Measurements from ENCODE around the gene CADPS2. TPM values are rescaled to one million over a fixed set of nuclear protein-coding genes. Genes with fewer than 3 reads are reported as not detected.

The CADPS2 gene
- total and polyA plus RNA-seq, 7 donors = 1.5 to 3.6 (median 2.1) TPM

DNA sequence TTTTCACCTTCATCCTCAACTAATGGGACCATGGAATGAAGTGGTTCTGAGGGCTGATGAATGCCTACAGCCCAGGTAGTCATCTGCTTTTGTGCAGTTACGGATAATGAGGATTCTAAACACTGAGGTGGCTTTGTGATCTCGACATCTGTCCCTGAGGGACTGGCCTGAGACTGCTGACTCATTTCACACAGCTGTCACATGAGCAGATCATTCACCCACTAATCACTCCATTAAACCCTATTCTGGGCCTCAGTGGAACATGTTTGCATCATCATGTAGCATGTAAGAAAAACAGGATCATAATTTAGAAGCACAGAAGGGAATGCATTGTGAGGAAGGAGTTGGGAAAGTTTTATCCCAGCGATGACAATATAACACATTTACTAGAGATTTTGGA, 502.3 kb downstream of the CADPS2 start:
- DNase-seq (no peak), ATAC-seq (no peak)
- Histone ChIP-seq H3K4me3 (no peak overlapping the region), H3K27me3 (ENCODE audit: insufficient read depth in 3 of 3, low read length in 2 of 3) (no peaks in the 10 kb centered on the region), H3K9me3 (no peaks in the 10 kb centered on the region), H3K27ac (no peak overlapping the region), H3K4me1 (no peaks in the 10 kb centered on the region), H3K36me3 (ENCODE audit: insufficient read depth in 1 of 2, low read depth in 1 of 2) (no peaks in the 10 kb centered on the region)
- TF ChIP-seq, protein P1, sequence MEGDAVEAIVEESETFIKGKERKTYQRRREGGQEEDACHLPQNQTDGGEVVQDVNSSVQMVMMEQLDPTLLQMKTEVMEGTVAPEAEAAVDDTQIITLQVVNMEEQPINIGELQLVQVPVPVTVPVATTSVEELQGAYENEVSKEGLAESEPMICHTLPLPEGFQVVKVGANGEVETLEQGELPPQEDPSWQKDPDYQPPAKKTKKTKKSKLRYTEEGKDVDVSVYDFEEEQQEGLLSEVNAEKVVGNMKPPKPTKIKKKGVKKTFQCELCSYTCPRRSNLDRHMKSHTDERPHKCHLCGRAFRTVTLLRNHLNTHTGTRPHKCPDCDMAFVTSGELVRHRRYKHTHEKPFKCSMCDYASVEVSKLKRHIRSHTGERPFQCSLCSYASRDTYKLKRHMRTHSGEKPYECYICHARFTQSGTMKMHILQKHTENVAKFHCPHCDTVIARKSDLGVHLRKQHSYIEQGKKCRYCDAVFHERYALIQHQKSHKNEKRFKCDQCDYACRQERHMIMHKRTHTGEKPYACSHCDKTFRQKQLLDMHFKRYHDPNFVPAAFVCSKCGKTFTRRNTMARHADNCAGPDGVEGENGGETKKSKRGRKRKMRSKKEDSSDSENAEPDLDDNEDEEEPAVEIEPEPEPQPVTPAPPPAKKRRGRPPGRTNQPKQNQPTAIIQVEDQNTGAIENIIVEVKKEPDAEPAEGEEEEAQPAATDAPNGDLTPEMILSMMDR (IDR thresholded peaks at IDR 0.05) = no peak
- intact Hi-C loops (cut with DNase I) = no loop called here
- WGBS, 3 donors = 54 to 68% (median 64%) methylated on average over 3 of the region's 3 CpGs

DNA sequence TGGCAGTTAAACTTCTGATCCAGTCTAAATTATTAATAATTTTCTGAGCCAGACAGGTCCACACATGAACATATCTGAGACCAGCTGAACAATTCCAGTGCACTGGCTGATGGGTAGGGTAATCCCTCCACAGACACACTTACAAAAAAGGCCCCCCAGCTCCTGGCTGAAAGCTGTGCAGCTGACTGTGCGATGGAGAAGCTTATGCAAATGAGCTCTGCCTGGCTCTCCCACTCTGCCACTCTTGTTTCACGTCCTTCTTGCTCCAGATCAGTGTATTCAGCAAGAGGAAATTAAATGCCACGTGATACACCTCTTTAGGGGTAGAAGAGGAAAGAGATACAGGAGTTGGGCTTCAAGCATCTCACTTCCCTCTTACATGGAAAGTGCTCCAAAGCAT, 505.3 kb downstream of the CADPS2 start:
- DNase-seq (no peak), ATAC-seq (no peak)
- H3K4me1 ChIP-seq = no peaks in the 10 kb centered on the region
- intact Hi-C loops (cut with DNase I) = no loop called here
- 20 to 27% (median 25%) methylated on average over 3 of the region's 3 CpGs for WGBS, 3 donors
- H3K36me3 ChIP-seq (ENCODE audit: insufficient read depth in 1 of 2, low read depth in 1 of 2) = no peaks in the 10 kb centered on the region
- TF ChIP-seq, protein P1 (IDR thresholded peaks at IDR 0.05) = no peak
- no peak overlapping the region for H3K4me3 ChIP-seq
- no peaks in the 10 kb centered on the region for H3K27me3 ChIP-seq (ENCODE audit: insufficient read depth in 3 of 3, low read length in 2 of 3)
- H3K9me3 ChIP-seq = no peaks in the 10 kb centered on the region
- no peak overlapping the region for H3K27ac ChIP-seq

DNA sequence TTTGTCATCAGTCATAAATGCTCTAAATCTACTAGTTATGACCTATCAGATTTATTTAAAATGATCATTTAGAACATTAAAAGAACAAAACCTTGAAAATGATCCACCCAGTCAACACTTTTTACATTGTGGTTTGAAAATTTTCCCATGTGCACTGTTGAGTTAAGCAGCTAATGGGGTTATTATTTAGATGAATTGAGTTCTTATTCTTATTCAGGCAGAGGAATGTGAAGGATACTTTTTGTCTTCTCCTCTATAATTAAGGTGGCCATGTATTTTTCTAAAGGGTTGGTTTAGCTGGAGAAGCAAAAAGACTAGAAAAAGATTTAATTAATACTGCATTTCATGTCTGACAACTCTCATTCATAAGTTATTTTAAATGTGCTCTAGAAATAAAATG, 506.8 kb downstream of the CADPS2 start:
- intact Hi-C loops (cut with DNase I) = no loop called here
- Histone ChIP-seq H3K4me3 (no peak overlapping the region), H3K9me3 (no peaks in the 10 kb centered on the region), H3K4me1 (no peaks in the 10 kb centered on the region), H3K36me3 (ENCODE audit: insufficient read depth in 1 of 2, low read depth in 1 of 2) (no peaks in the 10 kb centered on the region), H3K27ac (no peak overlapping the region), H3K27me3 (ENCODE audit: insufficient read depth in 3 of 3, low read length in 2 of 3) (no peaks in the 10 kb centered on the region)
- ATAC-seq (no peak), DNase-seq (no peak)
- TF ChIP-seq, protein P1 (IDR thresholded peaks at IDR 0.05) = no peak

DNA sequence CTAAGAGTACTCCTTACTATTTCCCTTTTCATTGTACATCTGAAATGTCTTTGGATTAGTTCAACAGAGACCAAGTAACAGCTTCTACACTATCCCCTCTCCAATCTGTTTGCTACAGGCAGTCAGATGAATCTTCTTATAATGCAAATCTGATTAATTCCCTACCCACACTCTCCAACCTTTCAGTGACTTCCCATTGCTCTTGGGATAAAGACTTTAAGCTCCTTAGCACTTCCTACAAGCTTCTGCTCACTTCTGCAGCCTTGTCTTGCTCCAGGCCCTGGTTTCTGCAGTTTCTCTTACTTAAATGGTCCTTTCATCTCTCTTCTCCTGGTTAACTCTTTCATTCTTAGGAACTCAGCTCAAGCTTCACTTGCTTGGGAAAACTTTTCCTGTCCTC, 516.5 kb downstream of the CADPS2 start:
- ATAC-seq = no peak

DNA sequence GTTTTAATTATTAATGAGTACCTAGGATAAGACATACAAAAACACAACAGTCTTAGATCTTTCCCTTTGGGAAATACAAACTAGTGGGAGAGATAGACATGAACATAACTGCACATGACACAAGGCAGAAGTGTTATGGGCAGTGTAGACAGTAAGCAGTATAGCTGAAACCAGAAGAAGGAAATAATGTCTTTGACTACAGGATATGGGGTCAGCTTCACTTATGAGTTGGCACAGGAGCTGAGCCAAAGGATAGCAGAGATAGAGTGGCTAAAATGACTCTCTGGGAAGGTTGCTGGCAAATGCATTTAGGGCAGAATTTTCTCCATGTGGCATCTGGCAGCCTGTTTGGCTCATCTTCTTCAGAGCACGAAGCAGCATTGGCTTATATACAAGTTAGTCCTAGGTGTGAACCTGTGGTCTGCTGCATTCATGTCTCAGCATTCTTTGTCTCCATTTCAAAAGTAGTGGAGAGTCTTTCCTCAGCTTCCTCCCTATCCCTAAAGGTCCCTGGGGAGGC, 521.4 kb downstream of the CADPS2 start:
- Histone ChIP-seq H3K27me3 (ENCODE audit: insufficient read depth in 3 of 3, low read length in 2 of 3) (no peaks in the 10 kb centered on the region), H3K27ac (no peak overlapping the region), H3K4me1 (no peaks in the 10 kb centered on the region), H3K36me3 (ENCODE audit: insufficient read depth in 1 of 2, low read depth in 1 of 2) (no peaks in the 10 kb centered on the region), H3K4me3 (no peak overlapping the region), H3K9me3 (no peaks in the 10 kb centered on the region)
- intact Hi-C loops (cut with DNase I) = no loop called here
- TF ChIP-seq, protein P1 (IDR thresholded peaks at IDR 0.05) = no peak
- WGBS, 3 donors = 38 to 58% (median 55%) methylated on average over 1 of the region's 1 CpG
- ATAC-seq (no peak), DNase-seq (no peak)

More for the DNA sequence above, 516.5 kb downstream of the CADPS2 start:
- TF ChIP-seq, protein P1 (IDR thresholded peaks at IDR 0.05) = no peak
- no peak overlapping the region for H3K4me3 ChIP-seq
- no peaks in the 10 kb centered on the region for H3K9me3 ChIP-seq
- H3K27me3 ChIP-seq (ENCODE audit: insufficient read depth in 3 of 3, low read length in 2 of 3) = peaks cover 0 to 2% (median 0%) of the 10 kb centered on the region in 3 donors
- no peaks in the 10 kb centered on the region for H3K36me3 ChIP-seq (ENCODE audit: insufficient read depth in 1 of 2, low read depth in 1 of 2)
- intact Hi-C loops (cut with DNase I) = no loop called here
- no peak for DNase-seq
- H3K27ac ChIP-seq = no peak overlapping the region
- no peaks in the 10 kb centered on the region for H3K4me1 ChIP-seq

Measured in psoas muscle (tissue), 8 donors.